Hindlimb muscle (tissue), 1 donor: ENCODE data around the gene CYB5B. TPM values are rescaled to one million over a fixed set of nuclear protein-coding genes. Genes with fewer than 3 reads are reported as not detected.

Source experiments
- DNase-seq: peaks from one replicate; pipeline ENCODE4 v3.0.0-alpha.2; 2013
- polyA plus RNA-seq: library from polyadenylated mRNA; unstranded; fragments of 120-200 nt; gene quantifications from one replicate; pipeline ENCODE4 v1.2.1, GENCODE V29; 2013; ENCODE audit not compliant: insufficient read length

Gene CYB5B, protein sequence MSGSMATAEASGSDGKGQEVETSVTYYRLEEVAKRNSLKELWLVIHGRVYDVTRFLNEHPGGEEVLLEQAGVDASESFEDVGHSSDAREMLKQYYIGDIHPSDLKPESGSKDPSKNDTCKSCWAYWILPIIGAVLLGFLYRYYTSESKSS
- polyA plus RNA-seq, result 66.5 TPM

DNA sequence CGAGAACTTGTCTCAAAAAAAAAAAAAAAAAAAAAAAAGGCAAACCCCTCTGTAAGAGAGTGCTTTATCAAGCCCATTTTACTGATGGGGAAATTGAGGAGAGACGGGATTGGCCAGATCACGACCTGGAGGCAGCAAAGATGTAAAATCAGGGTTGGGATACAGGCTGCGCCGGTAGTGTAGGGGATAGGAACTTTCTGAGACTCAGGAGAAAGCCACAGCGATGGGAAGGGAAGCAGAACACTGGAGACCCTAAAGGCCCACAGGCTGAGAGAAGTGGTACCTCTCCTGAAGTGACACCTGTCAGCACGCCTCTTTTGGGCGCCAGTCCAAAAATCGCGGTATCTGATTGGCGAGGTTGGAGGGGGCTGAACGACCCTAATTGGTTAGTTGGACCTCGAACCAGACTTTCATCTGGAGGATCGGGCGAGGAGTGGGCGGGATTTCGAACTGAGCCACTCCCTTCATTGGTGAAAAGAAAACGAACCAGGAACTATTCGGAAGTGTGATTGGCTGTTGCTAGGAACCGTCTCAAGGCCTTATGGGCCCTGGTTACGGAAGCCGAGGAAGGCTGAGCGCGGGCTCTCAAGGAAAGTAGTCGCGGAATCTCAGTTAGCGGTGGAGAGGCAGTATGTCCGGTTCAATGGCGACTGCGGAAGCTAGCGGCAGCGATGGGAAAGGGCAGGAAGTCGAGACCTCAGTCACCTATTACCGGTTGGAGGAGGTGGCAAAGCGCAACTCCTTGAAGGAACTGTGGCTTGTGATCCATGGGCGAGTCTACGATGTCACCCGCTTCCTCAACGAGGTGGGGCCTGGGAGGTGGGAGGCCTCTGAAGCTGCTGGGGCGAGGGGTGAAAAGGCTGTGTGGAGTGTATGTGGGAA, at the start of gene CYB5B:
Gene CYB5B, plus strand, starts transcription at position 567 of the 882 bp plus-strand sequence. Its CDS starts 65 bp downstream, at position 632.
- DNase-seq, result peak; percentile 96

DNA sequence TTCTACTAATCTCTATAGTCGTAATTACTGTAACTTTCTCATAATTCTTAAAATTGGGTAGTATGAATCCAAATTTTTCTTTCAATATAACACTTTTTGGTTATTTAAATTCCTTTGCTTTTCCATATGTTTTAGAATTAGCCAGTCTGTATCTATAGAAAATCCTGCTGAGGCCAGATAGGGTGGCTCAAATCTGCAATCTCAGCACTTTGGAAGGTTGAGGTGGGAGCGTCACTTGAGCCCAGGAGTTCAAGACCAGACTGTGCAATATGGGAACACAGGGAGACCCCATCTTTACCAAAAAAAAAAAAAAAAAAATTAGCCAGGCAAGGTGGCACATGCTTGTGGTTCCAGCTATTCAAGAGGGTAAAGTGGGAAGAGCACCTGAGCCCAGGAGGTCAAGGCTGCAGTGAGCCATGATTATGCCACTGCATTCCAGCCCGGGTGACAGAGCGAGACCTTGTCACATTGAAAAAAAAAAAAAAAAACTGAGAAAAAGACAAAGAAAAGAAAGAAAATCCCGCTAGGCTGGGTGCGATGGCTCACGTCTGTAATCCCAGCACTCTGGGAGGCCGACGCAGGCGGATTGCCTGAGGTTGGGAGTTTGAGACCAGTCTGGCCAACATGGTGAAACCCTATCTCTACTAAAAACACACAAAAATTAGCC, 47.9 kb upstream of the CYB5B start:
- no peak for DNase-seq

- no peak for DNase-seq
These were observed 46.4 kb upstream of the CYB5B start for GRCh38 chr16:69378036-69378435.

DNA sequence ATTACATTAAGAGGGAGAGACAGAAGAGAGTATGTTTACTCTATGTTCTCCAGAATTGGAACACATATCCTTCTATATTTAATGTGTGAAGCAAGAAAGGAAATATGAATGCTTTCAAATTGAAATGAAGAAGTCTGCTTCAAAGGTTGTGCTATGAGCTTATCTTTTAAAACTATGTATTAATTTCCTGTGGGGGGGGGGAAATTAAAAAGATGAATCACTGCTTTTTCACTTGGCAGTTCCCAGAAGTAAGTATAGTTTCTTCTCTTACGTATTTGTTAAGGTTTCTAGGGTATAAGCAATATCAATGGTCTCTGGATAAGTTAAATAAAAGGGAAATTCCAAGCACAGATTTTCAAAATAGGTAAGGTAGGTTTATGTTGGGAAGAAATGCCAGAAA, 45.7 kb upstream of the CYB5B start:
- no peak for DNase-seq

DNA sequence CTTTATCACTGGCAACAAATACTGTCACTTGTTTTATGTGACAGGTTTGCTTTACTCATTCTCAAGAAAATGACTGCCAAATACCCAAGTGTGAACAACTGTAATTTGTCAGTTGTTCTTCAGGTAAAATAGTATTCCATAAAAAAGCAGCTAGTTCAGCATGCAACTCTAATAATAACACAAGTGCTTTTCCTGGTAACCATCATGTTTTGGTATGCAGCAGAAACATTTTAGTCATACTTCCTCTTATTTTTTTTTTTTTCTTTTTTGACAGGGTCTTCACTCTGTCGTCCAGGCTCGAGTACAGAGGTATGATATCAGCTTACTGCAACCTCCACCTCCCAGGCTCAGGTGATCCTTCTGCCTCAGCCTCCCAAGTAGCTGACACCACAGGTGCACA, 43.2 kb upstream of the CYB5B start:
- DNase-seq, result no peak

GRCh38 chr16:69382421-69382820, 42.0 kb upstream of the CYB5B start:
- no peak for DNase-seq

- DNase-seq, result no peak
These were observed 39.4 kb upstream of the CYB5B start for GRCh38 chr16:69384974-69385373.

DNA sequence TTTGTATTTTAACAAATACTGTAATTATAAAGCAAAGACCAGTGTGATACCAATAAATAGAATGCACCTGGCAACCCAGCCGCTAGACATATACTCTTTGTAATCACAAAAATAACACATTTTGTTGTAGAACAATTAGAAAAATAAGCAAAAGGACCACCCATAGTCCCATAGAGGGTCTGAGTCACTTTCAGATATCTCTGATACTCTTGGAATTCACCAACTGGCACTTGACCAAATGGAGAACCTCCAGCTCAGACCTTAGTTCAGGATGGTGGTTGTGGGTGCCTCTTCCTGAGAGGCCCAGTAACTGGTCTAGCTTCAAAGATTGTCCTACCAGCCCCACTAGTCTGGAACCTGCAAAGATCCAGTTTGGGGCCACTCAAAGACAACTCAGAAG, 37.8 kb upstream of the CYB5B start:
- no peak for DNase-seq

- no peak for DNase-seq
These were observed 30.2 kb upstream of the CYB5B start for GRCh38 chr16:69393898-69394849.

DNA sequence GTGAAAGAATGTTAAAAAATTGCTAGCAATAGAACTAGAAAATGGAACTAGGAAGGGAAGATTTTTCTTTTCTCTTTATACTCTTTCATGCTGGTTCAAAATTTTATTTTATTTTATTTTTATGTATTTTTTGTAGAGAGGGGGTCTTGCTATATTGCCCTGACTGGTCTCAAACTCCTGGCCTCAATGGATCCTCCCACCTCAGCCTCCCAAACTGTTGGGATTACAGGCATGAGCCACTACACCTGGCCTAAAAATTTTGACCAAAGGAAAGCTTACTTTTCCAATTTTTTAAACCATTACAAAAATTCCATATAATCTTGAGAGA, 28.6 kb upstream of the CYB5B start:
- DNase-seq, result no peak

DNA sequence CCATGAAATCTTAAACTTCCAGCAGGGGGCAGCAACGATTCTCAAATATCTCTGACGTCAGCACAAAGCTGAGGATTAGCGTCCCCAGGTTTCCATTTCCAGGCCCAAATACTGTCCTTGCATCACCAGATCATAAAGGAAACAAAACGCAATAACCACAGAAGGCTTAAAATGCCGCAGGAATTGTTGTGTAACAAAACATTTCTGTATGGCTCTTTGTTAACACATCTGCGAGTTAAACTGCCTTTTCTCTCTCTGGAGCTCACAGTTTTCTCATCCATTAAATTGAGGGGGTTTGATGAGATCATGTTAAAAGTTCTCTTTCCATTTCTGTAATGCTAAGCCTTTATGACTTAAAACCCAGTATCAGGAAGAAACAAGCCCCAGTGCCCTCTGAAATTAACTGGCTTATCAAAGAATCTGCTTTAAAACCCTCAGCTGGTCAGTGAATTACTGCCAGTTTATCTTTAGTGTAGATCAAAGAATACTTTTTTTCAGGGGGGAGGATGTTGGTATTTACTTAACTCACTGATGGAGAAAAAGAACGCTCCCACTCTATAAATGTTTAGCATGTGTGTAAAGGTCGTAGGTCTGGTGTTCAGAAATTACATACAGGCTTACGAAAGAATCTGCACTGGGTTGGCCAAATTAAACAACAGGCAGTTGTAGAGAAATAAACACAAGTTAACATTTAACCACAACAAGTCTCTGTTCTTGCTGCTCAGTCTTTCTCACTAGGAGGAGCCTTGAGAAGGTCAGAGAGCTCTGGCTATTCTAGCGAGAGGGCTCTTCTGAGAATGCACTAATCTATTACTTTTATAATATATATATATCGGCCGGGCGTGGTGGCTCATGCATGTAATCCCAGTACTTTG, 28.0 kb upstream of the CYB5B start:
- peak; percentile 84 for DNase-seq

DNA sequence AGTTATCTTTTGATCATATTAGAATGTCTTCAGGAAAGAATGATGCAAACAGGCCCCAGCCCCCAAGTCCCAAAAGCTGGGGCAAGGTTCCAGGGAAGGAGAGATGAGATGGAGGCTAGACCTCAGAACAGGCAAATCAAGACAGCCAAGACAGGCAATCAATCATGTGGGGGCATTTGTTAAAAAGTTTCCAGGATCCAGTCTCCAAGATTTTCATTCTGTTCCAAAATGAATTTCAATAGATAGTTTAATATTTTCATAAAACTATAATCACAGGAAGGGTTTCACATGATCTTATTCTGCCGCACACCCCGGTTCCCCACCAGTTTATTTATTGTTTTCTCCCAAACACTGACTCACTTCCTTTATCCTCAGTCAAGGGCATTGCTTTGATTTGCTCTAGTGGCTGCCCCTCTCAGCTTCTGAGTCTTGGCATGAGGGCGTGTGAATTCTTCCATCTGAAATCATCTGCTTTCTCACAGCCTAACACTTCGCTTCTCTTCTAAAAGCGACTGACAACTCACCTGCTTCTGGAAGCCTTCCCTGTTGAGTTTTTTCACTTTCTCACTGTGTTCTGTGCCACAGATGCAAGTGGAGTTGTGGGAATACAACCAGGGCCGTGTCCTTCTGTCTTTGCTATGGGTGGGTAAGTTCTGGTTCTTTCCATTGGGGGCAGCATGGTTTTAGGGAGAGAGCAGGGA, 26.4 kb upstream of the CYB5B start:
- no peak for DNase-seq

- DNase-seq, result no peak
These were observed 25.1 kb upstream of the CYB5B start for GRCh38 chr16:69399361-69399760.

- no peak for DNase-seq
These were observed 22.0 kb upstream of the CYB5B start for GRCh38 chr16:69402439-69402838.

DNA sequence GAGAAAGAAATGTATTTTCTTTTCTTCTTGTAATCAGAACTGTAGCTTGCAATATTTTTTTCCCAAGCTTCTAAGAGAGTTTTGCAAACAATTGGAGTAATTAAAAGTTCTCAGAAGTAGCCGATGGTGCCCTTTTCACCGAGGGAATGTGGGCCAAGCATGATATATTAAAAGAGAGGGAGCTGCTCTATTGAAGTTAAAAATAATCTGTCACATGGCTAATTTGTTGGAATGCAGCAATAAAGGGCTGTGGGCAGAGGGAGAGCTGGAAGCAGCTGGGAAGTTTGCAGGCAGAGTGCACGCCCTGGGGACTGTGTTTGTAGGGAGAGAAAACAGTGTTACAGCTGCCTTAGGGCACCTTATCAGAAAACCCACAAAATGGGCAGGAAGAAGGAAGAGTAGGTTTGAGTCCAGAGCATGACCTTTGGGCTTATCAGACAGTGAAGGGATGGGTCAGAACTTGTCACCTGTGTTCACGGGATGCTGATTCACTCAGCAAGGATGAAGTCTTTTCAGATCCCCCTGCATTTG, 20.1 kb upstream of the CYB5B start:
- no peak for DNase-seq

DNA sequence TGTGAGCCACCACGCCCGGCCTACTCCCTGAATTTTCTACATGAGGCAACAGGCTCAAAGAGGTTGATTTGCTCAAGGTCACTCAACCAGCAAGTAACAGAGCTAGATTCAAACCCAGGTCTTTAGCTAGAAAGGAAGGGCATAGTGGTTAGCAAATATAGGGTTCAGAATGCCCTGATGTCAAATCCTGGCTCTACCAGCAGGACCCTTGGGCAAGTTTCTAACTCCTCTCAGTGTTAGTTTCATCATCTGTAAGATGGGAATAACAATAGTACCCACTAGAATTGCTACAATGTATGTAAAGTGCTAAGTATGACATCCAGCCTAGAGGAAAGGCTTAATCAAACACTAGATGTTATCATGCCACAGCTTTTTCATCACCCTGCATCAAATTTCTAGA, 19.1 kb upstream of the CYB5B start:
- no peak for DNase-seq

- no peak for DNase-seq
These were observed 18.7 kb upstream of the CYB5B start for GRCh38 chr16:69405757-69406156.

DNA sequence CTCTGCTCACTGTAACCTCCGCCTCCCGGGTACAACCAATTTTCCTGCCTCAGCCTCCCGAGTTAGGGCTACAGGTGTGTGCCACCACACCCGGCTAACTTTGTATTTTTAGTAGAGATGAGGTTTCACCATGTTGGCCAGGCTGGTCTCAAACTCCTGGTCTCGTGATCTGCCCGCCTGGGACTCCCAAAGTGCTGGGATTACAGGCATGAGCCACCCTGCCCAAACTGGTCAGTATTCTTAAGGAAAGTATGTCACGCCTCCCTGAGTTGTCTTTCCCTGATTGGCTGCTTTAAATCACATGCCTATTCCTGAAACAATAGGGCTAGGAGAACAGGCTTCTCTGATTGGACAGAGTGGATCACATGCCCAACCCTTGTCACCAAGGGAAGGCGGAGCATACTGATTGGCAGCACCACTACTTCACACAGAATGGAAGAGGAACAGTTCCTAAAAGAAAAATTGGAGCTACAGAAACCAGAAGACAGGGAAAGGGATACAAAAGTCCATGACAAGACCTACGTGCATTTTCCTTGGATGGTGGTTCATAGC, 17.6 kb upstream of the CYB5B start:
- no peak for DNase-seq

- no peak for DNase-seq
These were observed 16.6 kb upstream of the CYB5B start for GRCh38 chr16:69407702-69408323.

DNA sequence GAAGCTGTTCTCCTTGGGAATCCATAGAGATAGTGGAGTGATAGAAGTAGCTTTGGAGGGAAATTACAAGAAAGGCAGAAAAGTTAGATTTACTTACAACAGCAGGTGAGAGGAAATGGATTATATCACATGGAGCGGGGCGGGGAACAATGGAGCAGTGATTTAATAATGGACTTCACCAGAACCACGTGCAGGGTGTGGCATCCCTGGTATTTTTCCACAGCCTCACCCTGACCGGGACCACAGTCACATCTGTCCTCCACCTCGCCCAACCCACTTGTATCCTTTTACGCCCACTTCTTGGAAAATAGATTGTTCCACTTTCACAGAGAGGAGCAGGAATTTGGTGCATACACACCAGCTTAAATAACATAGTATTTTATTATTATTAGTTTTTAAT, 15.9 kb upstream of the CYB5B start:
- DNase-seq, result no peak
